K562 (cell line): Measurements from ENCODE around the gene PEX6.

Experiments used
- C11orf30 ChIP-seq: fragments of 450-650 bp; IDR thresholded peaks from 2 replicates; pipeline ENCODE4 v1.6.1; 2016; ENCODE audit warnings: low read depth, mild to moderate bottlenecking
- FOSL1 ChIP-seq: fragments of 200-800 bp; sonication (Bioruptor generic); conservative IDR thresholded peaks from 2 replicates; pipeline ENCODE4 v1.6.1; 2016; ENCODE audit warnings: missing genetic modification characterization, missing compliant biosample characterization
- MYC ChIP-seq, 2 experiments: fragments of 250-450 bp in 1 of 2; sonication (Bioruptor Pico) in 1 of 2; IDR thresholded peaks; 2 replicates each; pipeline versions ENCODE4 v1.5.1 to v1.6.1; 2012 to 2021; ENCODE audit warnings: low read depth in 2 of 2, borderline replicate concordance in 1 of 2, improper control_type of control experiment in 1 of 2, low read length in 1 of 2, mild to moderate bottlenecking in 1 of 2, moderate library complexity in 1 of 2
- PHF20 ChIP-seq: fragments of 450-650 bp; IDR thresholded peaks from 2 replicates; pipeline ENCODE4 v1.6.1; 2018; ENCODE audit not compliant: partially characterized antibody
- POLR2AphosphoS5 ChIP-seq: IDR thresholded peaks from 2 replicates; pipeline ENCODE4 v1.6.1; 2011; ENCODE audit warnings: mild to moderate bottlenecking, low read depth, low read length, moderate library complexity; ENCODE audit not compliant: control insufficient read depth, insufficient read depth
- RAD51 ChIP-seq: fragments of 450-650 bp; IDR thresholded peaks from 2 replicates; pipeline ENCODE4 v1.7.1; 2016; ENCODE audit warnings: low read depth, mild to moderate bottlenecking, borderline replicate concordance
- ZNF77 ChIP-seq: fragments of 250-450 bp; sonication (Bioruptor Pico); IDR thresholded peaks from 2 replicates; pipeline ENCODE4 v1.5.0; 2020
- TF ChIP-seq, protein P1 (sequence below), 3 experiments: IDR thresholded peaks in 2 of 3; conservative IDR thresholded peaks in 1 of 3; 2 replicates each; pipeline ENCODE4 v1.5.1; 2011 to 2012; ENCODE audit warnings: low read length in 3 of 3, mild to moderate bottlenecking in 3 of 3, control low read depth in 2 of 3, improper control_type of control experiment in 1 of 3, inconsistent platforms in 1 of 3, low read depth in 1 of 3, mixed read lengths in 1 of 3, moderate library complexity in 1 of 3; ENCODE audit not compliant: insufficient read depth in 2 of 3
- TF ChIP-seq, protein P2 (sequence below): fragments of 450-650 bp; IDR thresholded peaks from 2 replicates; pipeline ENCODE4 v1.6.1; 2017; ENCODE audit warnings: mild to moderate bottlenecking, moderate library complexity

DNA sequence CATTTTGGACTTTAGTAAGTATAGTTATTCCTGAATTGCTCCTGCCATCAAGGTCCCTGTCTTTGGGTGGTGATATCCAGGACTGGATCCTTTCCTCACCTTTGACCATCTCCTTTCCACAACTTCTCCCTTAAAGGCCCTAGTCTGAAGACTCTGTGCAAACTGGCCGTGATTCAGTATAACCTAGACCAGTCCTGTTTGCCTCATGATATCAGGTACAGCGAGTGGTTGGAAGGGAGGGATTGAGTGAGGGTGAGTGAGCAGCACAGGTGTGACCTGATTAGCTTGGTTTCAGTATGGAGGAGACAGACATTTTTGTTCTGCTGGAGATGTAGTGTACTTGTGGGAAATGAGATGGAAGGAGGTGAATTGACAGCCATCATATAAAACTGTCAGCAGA lies 40.2 kb upstream of the PEX6 start:
- TF ChIP-seq, protein P1, sequence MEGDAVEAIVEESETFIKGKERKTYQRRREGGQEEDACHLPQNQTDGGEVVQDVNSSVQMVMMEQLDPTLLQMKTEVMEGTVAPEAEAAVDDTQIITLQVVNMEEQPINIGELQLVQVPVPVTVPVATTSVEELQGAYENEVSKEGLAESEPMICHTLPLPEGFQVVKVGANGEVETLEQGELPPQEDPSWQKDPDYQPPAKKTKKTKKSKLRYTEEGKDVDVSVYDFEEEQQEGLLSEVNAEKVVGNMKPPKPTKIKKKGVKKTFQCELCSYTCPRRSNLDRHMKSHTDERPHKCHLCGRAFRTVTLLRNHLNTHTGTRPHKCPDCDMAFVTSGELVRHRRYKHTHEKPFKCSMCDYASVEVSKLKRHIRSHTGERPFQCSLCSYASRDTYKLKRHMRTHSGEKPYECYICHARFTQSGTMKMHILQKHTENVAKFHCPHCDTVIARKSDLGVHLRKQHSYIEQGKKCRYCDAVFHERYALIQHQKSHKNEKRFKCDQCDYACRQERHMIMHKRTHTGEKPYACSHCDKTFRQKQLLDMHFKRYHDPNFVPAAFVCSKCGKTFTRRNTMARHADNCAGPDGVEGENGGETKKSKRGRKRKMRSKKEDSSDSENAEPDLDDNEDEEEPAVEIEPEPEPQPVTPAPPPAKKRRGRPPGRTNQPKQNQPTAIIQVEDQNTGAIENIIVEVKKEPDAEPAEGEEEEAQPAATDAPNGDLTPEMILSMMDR (IDR thresholded peaks at IDR 0.05 in 2 of 3, conservative IDR thresholded peaks at IDR 0.05 in 1 of 3; ENCODE audit: insufficient read depth in 2 of 3, low read depth in 1 of 3, low read length in 3 of 3) = no peak
- TF ChIP-seq RAD51 = no peak
- TF ChIP-seq POLR2AphosphoS5 = no peak
- no peak for TF ChIP-seq ZNF77 (CRISPR knock-in tag)
- no peak for TF ChIP-seq C11orf30
- TF ChIP-seq FOSL1 = no peak
- no peak for TF ChIP-seq MYC (IDR thresholded peaks at IDR 0.05; ENCODE audit: low read depth, low read length)
- TF ChIP-seq MYC (CRISPR knock-in tag; IDR thresholded peaks at IDR 0.05; ENCODE audit: borderline replicate concordance, low read depth) = no peak
- TF ChIP-seq, protein P2, sequence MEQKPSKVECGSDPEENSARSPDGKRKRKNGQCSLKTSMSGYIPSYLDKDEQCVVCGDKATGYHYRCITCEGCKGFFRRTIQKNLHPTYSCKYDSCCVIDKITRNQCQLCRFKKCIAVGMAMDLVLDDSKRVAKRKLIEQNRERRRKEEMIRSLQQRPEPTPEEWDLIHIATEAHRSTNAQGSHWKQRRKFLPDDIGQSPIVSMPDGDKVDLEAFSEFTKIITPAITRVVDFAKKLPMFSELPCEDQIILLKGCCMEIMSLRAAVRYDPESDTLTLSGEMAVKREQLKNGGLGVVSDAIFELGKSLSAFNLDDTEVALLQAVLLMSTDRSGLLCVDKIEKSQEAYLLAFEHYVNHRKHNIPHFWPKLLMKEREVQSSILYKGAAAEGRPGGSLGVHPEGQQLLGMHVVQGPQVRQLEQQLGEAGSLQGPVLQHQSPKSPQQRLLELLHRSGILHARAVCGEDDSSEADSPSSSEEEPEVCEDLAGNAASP = no peak
- TF ChIP-seq PHF20 = no peak
